Hepatocyte (in vitro differentiated cells): ENCODE measurements around the gene CTNNA1.

ENCODE experiments used
- EZH2 ChIP-seq: fragments of 200-600 bp; sonication (generic); IDR thresholded peaks from 2 replicates; pipeline ENCODE4 v1.6.1; 2016; ENCODE audit warnings: antibody characterized with exemption, mild to moderate bottlenecking, borderline replicate concordance
- EZH2phosphoT487 ChIP-seq: fragments of 200-600 bp; sonication (generic); IDR thresholded peaks from one replicate; pipeline ENCODE4 v1.6.1; 2018; ENCODE audit warnings: antibody characterized with exemption, mild to moderate bottlenecking, low read depth, moderate library complexity; ENCODE audit not compliant: unreplicated experiment, severe bottlenecking
- TF ChIP-seq, protein P1 (sequence below): fragments of 200-600 bp; sonication (generic); IDR thresholded peaks from 2 replicates; pipeline ENCODE4 v1.5.1; 2016; ENCODE audit warnings: antibody characterized with exemption, mild to moderate bottlenecking; ENCODE audit not compliant: poor library complexity

DNA sequence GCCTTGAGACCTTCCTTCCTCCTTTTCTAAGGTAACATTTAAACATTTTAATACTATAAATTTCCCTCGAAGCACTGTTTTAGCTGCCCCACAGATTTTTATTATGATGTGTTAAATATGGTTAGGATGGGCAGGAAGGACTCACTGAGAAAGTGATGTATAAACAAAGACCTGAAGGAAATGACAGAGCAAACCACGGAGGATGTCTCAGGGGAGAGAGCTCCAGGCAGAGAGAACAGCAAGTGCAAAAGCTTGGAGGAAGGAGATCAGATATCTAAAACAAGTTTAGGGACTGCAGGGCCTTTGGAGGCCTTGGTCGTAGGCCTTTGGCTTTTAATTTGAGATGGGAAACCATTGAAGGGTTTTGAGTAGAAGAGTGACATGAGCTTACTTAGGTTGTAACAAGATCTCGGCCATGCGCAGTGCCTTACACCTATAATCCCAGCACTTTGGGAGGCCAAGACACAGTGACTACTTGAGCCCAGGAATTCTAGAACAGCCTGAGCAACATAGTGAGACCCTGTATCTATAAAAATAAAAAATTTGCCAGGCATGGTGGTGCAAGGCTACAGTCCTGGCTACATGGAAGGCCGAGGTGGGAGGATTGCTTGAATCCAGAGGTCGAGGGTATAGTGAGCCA lies 157.4 kb downstream of the CTNNA1 start:
- TF ChIP-seq, protein P1, sequence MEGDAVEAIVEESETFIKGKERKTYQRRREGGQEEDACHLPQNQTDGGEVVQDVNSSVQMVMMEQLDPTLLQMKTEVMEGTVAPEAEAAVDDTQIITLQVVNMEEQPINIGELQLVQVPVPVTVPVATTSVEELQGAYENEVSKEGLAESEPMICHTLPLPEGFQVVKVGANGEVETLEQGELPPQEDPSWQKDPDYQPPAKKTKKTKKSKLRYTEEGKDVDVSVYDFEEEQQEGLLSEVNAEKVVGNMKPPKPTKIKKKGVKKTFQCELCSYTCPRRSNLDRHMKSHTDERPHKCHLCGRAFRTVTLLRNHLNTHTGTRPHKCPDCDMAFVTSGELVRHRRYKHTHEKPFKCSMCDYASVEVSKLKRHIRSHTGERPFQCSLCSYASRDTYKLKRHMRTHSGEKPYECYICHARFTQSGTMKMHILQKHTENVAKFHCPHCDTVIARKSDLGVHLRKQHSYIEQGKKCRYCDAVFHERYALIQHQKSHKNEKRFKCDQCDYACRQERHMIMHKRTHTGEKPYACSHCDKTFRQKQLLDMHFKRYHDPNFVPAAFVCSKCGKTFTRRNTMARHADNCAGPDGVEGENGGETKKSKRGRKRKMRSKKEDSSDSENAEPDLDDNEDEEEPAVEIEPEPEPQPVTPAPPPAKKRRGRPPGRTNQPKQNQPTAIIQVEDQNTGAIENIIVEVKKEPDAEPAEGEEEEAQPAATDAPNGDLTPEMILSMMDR, result no peak
- no peak for TF ChIP-seq EZH2
- no peak for TF ChIP-seq EZH2phosphoT487
